Kasumi-1 (cell line): ENCODE results near the gene CLEC19A.
"Not testable (repeated sequence)": the region's sequence is repeated elsewhere in the genome, so short reads cannot be mapped to it uniquely, and the experiment has no call there.

ENCODE experiments used
- DNase-seq, 2 experiments: peaks; one replicate each; lab custom pipeline; 2025; lab: John Stamatoyannopoulos, UW

The CLEC19A gene

DNA sequence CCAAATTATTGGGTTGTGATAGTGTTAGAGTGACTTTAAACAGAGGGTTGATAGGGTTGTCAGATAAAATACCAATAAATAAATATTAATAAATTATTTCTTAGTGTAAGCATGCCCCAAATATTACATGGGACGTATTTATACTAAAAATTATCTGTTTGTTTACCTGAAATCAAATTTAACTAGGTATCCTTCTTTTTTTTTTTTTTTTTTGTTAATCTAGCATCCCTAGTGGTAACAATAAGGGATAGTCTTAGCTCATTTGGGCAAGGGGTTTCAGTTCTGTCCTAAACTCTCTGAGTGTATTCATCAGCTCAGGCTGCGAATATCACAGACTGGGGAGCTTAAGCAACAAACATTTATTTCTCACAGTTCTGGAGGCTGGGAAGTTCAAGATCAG is 1.3 kb downstream of the CLEC19A start:
- no peak for DNase-seq

- DNase-seq = no peak
Measured at GRCh38 chr16:19287241-19287640, 1.7 kb downstream of the CLEC19A start.

GRCh38 chr16:19288872-19289799 is 3.6 kb downstream of the CLEC19A start:
- DNase-seq = no peak

GRCh38 chr16:19289811-19290485 is 4.4 kb downstream of the CLEC19A start:
- no peak for DNase-seq

GRCh38 chr16:19290860-19291259 is 5.3 kb downstream of the CLEC19A start:
- DNase-seq = no peak

- DNase-seq = no peak
Measured at GRCh38 chr16:19291475-19291874, 5.9 kb downstream of the CLEC19A start.

- no peak for DNase-seq
Measured at GRCh38 chr16:19292186-19292585, 6.7 kb downstream of the CLEC19A start.

- DNase-seq = no peak
Measured at GRCh38 chr16:19294156-19294649, 8.7 kb downstream of the CLEC19A start.

- DNase-seq = no peak
Measured at GRCh38 chr16:19295393-19295792, 9.9 kb downstream of the CLEC19A start.

GRCh38 chr16:19297454-19297853 is 11.9 kb downstream of the CLEC19A start:
- DNase-seq = no peak

DNA sequence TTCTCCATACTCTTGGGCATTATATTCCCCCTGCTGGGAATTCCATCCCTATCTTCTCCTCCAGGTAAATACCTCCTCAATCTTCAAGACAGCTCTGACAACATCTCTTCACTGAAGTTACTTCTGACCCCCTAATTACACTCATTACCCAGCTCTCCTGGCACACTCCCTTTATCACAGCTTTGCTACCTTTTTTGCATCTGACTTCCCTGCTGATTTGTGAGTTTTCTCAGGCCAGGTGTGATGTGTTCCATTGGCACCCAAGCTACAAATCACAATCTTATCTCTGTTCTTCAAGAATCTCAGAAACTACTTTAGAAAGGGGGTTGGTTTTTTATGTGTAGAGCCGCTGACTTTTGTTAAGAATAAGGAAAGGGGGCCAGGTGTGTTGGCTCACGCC is 14.0 kb downstream of the CLEC19A start:
- DNase-seq = no peak

DNA sequence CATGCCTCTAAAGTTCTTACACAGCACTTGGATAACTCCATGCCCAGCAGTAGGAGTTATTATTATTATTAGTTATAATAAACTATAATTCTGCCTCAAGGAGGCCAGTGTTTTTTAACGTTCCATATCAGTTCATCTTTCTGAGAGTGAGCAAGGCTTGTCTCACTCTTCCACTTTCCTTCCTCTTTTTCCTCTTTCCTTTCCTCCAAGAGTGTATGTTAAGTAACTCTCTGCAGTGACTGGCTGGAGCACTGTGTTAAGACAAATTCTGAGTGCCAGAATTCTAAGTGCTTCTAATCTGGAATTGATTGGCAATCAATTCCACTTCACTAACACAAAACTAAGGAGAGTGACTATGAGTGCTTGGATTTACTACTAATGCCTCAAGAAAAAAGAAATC is 16.4 kb downstream of the CLEC19A start:
- DNase-seq = no peak

DNA sequence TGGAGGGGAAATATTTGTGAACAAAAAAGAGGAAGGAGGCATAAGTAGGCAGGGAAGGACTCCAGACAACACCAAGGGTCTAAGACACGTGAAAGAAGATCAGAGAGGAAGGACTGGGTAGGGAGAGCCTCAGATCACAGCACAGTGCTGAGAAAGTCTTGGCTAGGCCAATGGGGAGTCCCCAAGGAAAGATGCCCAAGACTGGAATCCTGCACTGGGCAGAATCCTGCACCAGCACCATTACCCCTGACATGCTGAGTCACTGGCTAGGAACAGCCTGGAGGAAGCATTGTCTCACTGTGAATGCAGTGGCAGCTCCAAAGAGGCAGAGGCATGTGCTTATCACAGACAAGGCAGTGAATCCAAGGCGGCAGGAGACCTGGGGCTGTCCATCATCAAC is 19.2 kb downstream of the CLEC19A start:
- DNase-seq = no peak

DNA sequence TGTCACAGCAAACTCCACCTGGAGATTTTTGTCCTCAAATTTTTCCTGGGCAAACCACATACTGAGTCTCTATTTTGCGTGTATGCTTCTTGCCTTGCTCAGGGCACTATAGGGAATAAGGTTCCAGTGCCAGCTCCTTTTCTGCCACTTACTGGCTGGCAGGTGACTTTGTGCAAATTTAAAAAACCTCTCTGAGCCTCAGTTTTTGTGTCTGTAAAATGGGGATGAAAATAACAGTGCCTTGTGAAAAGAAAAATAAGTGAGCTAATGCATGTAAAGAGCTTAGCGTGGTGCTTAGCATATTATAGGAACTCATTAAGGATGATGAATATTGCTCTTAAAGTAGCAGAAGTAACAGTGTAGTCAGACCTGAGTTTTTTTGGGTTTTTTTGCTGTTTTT is 19.9 kb downstream of the CLEC19A start:
- no peak for DNase-seq

- DNase-seq = no peak
Measured at GRCh38 chr16:19307587-19308241, 22.2 kb downstream of the CLEC19A start.

GRCh38 chr16:19308392-19308791 is 22.9 kb downstream of the CLEC19A start:
- DNase-seq = no peak

DNA sequence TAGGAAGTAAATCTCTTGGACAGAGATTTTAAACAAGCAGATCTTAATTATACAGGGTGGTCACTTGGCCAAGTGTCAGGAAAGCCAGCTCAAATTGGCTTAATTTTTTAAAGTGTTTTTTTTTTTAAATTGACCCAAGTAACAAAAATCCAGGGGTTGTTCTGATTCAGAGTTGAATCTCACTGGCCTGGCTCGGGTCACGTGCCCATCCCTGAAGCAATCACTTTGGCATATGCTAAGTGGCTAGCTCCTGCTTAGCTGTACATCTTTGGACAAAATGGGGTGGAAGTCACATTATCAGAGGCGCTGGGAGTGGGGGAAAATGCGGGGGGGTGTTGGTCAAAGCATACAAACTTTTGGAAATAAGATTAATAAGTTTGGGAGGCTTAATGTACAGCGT is 23.6 kb downstream of the CLEC19A start:
- no peak for DNase-seq

- DNase-seq = no peak
Measured at GRCh38 chr16:19314718-19315425, 29.3 kb downstream of the CLEC19A start.

DNA sequence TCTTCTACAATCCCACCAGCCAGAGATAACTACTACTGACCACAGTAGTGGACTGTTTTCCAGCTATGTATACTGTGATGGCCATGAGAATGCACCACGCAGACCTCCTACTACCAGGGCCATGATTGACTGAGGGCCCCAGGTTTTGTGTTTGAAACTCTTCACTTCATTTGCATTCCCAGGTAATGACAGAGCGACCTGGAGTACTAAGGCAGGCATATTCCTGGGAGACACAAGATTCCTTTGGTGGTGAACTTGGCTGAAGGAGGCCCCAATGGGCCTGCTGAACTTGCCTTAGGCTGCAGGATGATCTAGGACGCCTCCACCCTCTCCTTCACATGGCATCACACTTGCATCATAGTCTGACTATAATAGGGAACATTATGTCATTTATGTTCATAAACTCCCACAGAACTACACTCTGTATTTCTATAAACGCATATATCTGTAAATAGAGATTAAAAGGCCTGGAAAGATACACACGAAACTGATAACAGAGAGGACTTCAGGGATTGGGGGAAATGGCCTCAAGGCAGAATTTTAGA is 30.4 kb downstream of the CLEC19A start:
- DNase-seq = no peak

DNA sequence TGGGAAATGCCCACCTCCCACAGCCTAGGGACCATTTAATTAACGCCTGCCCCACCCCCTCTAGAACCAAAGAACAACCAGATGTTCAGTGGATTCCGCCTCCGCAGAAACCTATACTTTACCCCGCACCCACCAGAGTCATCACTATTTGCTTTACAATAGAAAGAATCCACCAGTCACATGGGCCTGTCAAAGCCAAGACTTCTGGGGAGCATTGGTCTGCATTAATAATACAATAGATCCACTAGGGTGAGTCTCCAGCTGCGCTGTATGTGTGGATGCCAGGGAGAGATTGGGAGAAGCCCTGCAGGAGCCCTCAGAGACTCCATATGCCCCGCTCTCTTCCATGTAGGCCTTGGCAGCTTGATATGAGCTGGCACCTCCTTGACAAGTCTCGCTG is 31.3 kb downstream of the CLEC19A start:
- no peak for DNase-seq

DNA sequence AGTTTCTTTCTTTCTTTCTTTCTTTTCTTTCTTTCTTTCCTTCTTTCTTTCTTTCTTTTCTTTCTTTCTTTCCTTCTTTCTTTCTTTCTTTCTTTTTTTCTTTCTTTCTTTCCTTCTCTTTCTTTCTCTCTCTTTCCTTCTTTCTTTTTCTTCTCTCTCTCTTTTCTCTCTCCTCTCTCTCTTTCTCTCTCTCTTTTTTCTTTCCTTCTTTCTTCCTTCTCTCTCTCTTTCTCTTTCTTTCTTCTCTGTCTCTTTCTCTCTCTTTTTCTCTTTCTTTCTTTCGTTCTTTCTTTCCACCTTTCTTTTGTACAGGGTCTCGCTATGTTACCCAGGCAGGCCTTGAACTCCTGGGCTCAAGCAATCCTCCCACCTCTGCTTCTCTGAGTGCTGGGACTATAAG is 35.7 kb downstream of the CLEC19A start:
- DNase-seq = not testable (repeated sequence)

GRCh38 chr16:19323596-19323995 is 38.1 kb downstream of the CLEC19A start:
- no peak for DNase-seq
